Endothelial cell of umbilical vein (primary cell): ENCODE measurements around the gene FOXL1.

Experiments used
- CTCF ChIP-seq, 2 donors: IDR thresholded peaks; 1 replicate in 1 of 2; 2 replicates in 1 of 2; pipeline ENCODE4 v1.5.1; 2011; ENCODE audit warnings: low read length in 2 of 2, mild to moderate bottlenecking in 2 of 2, moderate library complexity in 2 of 2, control low read depth in 1 of 2, inconsistent platforms in 1 of 2, low read depth in 1 of 2; ENCODE audit not compliant: insufficient read depth in 1 of 2; ENCODE audit errors: extremely low read depth in 1 of 2
- EZH2 ChIP-seq: IDR thresholded peaks from 2 replicates; pipeline ENCODE4 v1.6.1; 2012; ENCODE audit warnings: borderline replicate concordance, low read depth, mild to moderate bottlenecking, moderate library complexity, low read length, inconsistent platforms; ENCODE audit not compliant: severe bottlenecking
- GATA2 ChIP-seq: IDR thresholded peaks from 2 replicates; pipeline ENCODE4 v1.7.0; 2011; ENCODE audit warnings: low read depth, mild to moderate bottlenecking, moderate library complexity, mixed read lengths, low read length; ENCODE audit not compliant: insufficient read length, insufficient read depth
- JUN ChIP-seq: IDR thresholded peaks from 2 replicates; pipeline ENCODE4 v1.6.1; 2011; ENCODE audit warnings: borderline replicate concordance, low read depth; ENCODE audit not compliant: insufficient read length, insufficient read depth
- MAX ChIP-seq: IDR thresholded peaks from 2 replicates; pipeline ENCODE4 v1.6.1; 2011; ENCODE audit not compliant: insufficient read depth, insufficient read length
- MYC ChIP-seq: IDR thresholded peaks from one replicate; pipeline ENCODE4 v1.6.1; 2011; ENCODE audit warnings: mild to moderate bottlenecking, low read depth, low read length
- POLR2A ChIP-seq: IDR thresholded peaks from 2 replicates; pipeline ENCODE4 v1.6.1; 2012; ENCODE audit warnings: low read depth, mild to moderate bottlenecking, control low read depth, low read length
- POLR2AphosphoS5 ChIP-seq: IDR thresholded peaks from 2 replicates; pipeline ENCODE4 v1.6.1; 2012; ENCODE audit warnings: low read depth, mild to moderate bottlenecking, control low read depth, low read length, moderate library complexity; ENCODE audit not compliant: insufficient read depth

GRCh38 chr16:86594721-86595120 is 16.4 kb downstream of the FOXL1 start:
- TF ChIP-seq POLR2AphosphoS5 (no peak), CTCF (IDR thresholded peaks at IDR 0.05; ENCODE audit: extremely low read depth in 1 of 2, insufficient read depth in 1 of 2, low read depth in 1 of 2, low read length in 2 of 2) (no peak), EZH2 (no peak), JUN (no peak), POLR2A (no peak), MAX (no peak), MYC (no peak), GATA2 (no peak)
